ENCODE results near the gene AXIN2.

DNA sequence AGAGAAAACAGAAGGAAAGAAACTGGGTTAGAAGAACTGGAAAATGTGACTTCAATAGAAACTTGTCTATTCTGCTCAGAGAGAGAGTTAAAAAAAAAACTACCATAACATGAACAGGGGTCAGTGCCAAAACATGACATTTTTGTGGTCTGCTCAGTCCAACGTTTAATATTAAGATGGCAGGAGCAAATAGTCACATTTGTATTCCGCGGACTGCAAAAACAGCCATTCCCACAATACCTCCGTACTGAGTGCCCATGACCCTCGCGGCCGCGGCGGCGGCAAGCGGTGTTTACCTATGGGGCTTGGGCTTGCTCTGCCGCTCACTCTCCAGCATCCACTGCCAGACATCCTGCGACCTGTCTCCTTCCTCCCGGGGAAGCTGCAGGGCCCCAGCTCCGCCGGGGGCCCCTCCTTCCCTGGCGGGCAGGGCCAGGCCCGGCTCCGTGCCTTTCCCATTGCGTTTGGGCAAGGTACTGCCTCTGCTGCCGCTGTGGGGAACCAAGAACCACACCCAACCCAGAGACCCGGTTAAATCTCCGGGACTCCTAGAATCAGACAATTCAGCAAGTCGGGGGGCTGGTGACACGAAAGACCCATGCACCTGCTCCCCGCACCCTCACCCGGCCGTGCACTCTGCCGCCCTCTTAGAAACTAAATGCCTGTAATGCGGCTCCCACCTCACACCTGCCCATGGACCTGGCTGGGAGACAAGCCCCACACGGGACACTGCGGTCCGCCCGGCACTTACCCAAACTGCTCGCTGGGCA, 24.7 kb downstream of the AXIN2 start:
- TF ChIP-seq, protein P1, sequence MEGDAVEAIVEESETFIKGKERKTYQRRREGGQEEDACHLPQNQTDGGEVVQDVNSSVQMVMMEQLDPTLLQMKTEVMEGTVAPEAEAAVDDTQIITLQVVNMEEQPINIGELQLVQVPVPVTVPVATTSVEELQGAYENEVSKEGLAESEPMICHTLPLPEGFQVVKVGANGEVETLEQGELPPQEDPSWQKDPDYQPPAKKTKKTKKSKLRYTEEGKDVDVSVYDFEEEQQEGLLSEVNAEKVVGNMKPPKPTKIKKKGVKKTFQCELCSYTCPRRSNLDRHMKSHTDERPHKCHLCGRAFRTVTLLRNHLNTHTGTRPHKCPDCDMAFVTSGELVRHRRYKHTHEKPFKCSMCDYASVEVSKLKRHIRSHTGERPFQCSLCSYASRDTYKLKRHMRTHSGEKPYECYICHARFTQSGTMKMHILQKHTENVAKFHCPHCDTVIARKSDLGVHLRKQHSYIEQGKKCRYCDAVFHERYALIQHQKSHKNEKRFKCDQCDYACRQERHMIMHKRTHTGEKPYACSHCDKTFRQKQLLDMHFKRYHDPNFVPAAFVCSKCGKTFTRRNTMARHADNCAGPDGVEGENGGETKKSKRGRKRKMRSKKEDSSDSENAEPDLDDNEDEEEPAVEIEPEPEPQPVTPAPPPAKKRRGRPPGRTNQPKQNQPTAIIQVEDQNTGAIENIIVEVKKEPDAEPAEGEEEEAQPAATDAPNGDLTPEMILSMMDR (conservative IDR thresholded peaks at IDR 0.05; ENCODE audit: low read length), result no peak
- TF ChIP-seq EZH2phosphoT487 (IDR thresholded peaks at IDR 0.05; ENCODE audit: borderline replicate concordance), result no peak
